Right lobe of liver (tissue), 6 donors: ENCODE measurements around the gene COX6B2. TPM values are rescaled to one million over a fixed set of nuclear protein-coding genes. Genes with fewer than 3 reads are reported as not detected.

ENCODE experiments used
- ATAC-seq, 4 donors: fragments of 200-7000 bp; cut with Tn5 transposase; one replicate each; pipeline ENCODE4 v1.9.1; 2020; ENCODE audit warnings: mild to moderate bottlenecking in 4 of 4, moderate library complexity in 4 of 4
- DNase-seq, 3 donors: peaks; one replicate each; pipeline ENCODE4 v3.0.0-alpha.2; 2020
- H3K27ac ChIP-seq, 3 donors: fragments of 200-600 bp; one replicate each; pipeline ENCODE4 v1.8.0; 2022
- H3K27me3 ChIP-seq, 2 donors: fragments of 200-600 bp; one replicate each; pipeline ENCODE4 v1.8.0; 2022
- H3K36me3 ChIP-seq, 4 donors: fragments of 200-600 bp; sonication (generic) in 1 of 4; one replicate each; pipeline versions ENCODE4 v1.5.1 to v1.8.0; 2017 to 2022; ENCODE audit warnings: control low read depth in 1 of 4
- H3K4me1 ChIP-seq, 4 donors: fragments of 200-600 bp; sonication (generic) in 1 of 4; one replicate each; pipeline versions ENCODE4 v1.5.1 to v1.8.0; 2017 to 2022; ENCODE audit warnings: control low read depth in 1 of 4
- H3K4me3 ChIP-seq, 3 donors: fragments of 200-600 bp; one replicate each; pipeline ENCODE4 v1.8.0; 2022
- H3K9me3 ChIP-seq, 4 donors: fragments of 200-600 bp; sonication (generic) in 1 of 4; one replicate each; pipeline versions ENCODE4 v1.5.1 to v1.8.0; 2017 to 2022; ENCODE audit warnings: control low read depth in 1 of 4
- POLR2A ChIP-seq: fragments of 450-650 bp; IDR thresholded peaks from one replicate; pipeline ENCODE4 v1.6.1; 2017; ENCODE audit warnings: antibody characterized with exemption, mild to moderate bottlenecking
- WGBS: methylation state at CpG from one replicate; pipeline ENCODE4 v1.1.6; 2018; ENCODE audit warnings: low coverage, low lambda C conversion rate; ENCODE audit not compliant: insufficient coverage; ENCODE audit errors: missing lambda C conversion rate; 5-methylcytosine and 5-hydroxymethylcytosine counted together
- intact Hi-C, 2 donors: fragments of 100-400 bp; cut with DNase I; formaldehyde crosslinking; loops; one replicate each; pipeline versions ENCODE4 v1.11.2 to v1.14.1; 2022
- total RNA-seq, 6 experiments: library from RNA; depleted of rRNA in 2 of 6; stranded (reverse); fragments of >200 nt in 2 of 6; fragmentation: NEBNext Ultra II Directional in 3 of 6; extraction: Animal tissue kit (Norgen Biotek cat#: 25700) in 3 of 6; gene quantifications; one replicate each; pipeline versions ENCODE4 v1.1.0 to v1.2.4, GENCODE V29; 2016 to 2023
- TF ChIP-seq, protein P1 (sequence below), 4 donors: fragments of 200-600 bp in 3 of 4; fragments of 450-650 bp in 1 of 4; IDR thresholded peaks; one replicate each; pipeline versions ENCODE4 v1.5.1 to v1.8.0; 2016 to 2022; ENCODE audit warnings: antibody characterized with exemption in 4 of 4, mild to moderate bottlenecking in 2 of 4
- donor health status: DM: no; HTN: yes; CAD: no.
- donor health status: DM: no; HTN: no; CAD: no.
- donor health status: DM: no; HTN: no; CAD: no.
- donor health status: DM: no; HTN: yes; CAD: no.
- donor health status: DM: no; HTN: yes; CAD: no.

The COX6B2 gene
- total RNA-seq, 6 experiments from 2014 or later: not detected

DNA sequence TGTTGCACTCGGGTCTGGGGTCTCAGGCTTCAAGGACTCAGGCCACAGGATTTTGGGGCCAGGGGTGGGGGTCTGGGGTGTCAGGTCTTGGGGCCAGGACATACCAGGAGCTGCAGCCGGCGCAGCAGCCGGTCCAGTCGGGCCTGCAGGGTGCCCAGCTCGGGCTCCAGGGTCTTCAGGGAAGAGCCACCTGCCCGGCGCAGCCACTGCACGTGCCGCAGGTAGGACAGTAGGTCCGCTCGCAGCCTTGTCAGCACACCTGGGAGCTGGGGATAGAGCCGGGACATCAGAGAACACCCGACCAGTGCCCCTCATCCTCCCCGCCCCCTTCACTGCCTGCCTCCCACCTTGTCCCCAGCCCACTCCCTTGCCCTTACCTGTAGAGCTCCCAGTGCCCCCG is 13.6 kb upstream of the COX6B2 start:
- DNase-seq: no peak
- WGBS: no CpG with 5 or more reads among the region's 16 CpGs
- intact Hi-C loops: no loop called here

DNA sequence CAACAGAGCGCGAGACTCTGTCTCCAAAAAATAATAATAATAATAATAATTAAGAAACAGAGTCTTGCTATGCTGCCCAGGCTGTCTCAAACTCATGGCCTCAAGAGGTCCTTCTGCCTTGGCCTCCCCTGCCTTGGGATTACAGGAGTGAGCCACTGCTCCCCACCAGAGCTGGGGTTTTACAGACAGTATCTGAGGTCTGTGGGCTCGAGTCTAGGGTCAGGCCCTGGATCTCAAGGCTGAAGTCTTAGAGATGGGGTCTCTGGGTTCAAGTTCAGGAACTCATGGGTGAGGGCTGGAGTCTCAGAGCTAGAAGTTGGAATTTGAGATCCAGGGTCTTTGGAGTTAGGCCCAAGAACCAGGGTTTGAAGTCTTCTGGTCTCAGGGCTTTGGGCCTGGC is 12.3 kb upstream of the COX6B2 start:
- Histone ChIP-seq H3K4me3 (no peak overlapping the region), H3K36me3 (no peaks in the 10 kb centered on the region), H3K27me3 (peaks cover 0 to 13% of the 10 kb centered on the region in 2 donors), H3K4me1 (no peaks in the 10 kb centered on the region), H3K9me3 (no peaks in the 10 kb centered on the region), H3K27ac (no peak overlapping the region)
- no peak for ATAC-seq
- DNase-seq: no peak
- intact Hi-C loops: no loop called here
- 92% methylated on average over 2 of the region's 3 CpGs for WGBS
- TF ChIP-seq POLR2A: no peak
- TF ChIP-seq, protein P1, sequence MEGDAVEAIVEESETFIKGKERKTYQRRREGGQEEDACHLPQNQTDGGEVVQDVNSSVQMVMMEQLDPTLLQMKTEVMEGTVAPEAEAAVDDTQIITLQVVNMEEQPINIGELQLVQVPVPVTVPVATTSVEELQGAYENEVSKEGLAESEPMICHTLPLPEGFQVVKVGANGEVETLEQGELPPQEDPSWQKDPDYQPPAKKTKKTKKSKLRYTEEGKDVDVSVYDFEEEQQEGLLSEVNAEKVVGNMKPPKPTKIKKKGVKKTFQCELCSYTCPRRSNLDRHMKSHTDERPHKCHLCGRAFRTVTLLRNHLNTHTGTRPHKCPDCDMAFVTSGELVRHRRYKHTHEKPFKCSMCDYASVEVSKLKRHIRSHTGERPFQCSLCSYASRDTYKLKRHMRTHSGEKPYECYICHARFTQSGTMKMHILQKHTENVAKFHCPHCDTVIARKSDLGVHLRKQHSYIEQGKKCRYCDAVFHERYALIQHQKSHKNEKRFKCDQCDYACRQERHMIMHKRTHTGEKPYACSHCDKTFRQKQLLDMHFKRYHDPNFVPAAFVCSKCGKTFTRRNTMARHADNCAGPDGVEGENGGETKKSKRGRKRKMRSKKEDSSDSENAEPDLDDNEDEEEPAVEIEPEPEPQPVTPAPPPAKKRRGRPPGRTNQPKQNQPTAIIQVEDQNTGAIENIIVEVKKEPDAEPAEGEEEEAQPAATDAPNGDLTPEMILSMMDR (IDR thresholded peaks at IDR 0.05): no peak

More for the DNA sequence above, 13.6 kb upstream of the COX6B2 start:
- no peak overlapping the region for H3K4me3 ChIP-seq
- H3K9me3 ChIP-seq: no peaks in the 10 kb centered on the region
- no peak for TF ChIP-seq POLR2A
- TF ChIP-seq, protein P1 (IDR thresholded peaks at IDR 0.05): no peak
- no peaks in the 10 kb centered on the region for H3K4me1 ChIP-seq
- H3K36me3 ChIP-seq: no peaks in the 10 kb centered on the region
- no peak for ATAC-seq
- no peak overlapping the region for H3K27ac ChIP-seq
- peaks cover 0 to 15% of the 10 kb centered on the region in 2 donors for H3K27me3 ChIP-seq

DNA sequence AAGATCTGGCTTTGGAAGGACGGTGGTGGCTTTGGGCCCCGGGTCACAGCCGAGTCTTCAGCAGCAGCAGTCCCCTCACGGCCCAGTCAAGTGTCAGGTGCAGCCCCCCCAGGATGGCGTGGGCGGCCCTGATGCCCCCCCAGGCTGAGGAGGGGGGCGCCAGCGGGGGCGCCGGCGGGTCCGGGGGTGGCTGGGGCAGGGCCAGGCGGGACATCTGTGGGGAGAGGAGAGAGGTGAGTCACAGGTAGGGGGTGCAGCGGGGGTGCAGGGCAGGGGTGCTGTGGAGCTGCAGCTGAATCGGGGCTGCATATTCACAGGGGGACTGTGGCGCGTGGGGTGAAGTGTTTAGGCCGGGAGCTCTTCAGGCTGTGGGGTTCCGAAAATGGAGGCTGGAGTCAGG is 11.4 kb upstream of the COX6B2 start:
- no peak for TF ChIP-seq POLR2A
- TF ChIP-seq, protein P1 (IDR thresholded peaks at IDR 0.05): no peak
- 89% methylated on average over 3 of the region's 19 CpGs for WGBS
- H3K27ac ChIP-seq: no peak overlapping the region
- ATAC-seq (no peak), DNase-seq (no peak)
- intact Hi-C loops: no loop called here
- peaks cover 0 to 5% of the 10 kb centered on the region in 2 donors for H3K27me3 ChIP-seq
- no peaks in the 10 kb centered on the region for H3K36me3 ChIP-seq
- no peaks in the 10 kb centered on the region for H3K9me3 ChIP-seq
- H3K4me3 ChIP-seq: no peak overlapping the region
- H3K4me1 ChIP-seq: no peaks in the 10 kb centered on the region

DNA sequence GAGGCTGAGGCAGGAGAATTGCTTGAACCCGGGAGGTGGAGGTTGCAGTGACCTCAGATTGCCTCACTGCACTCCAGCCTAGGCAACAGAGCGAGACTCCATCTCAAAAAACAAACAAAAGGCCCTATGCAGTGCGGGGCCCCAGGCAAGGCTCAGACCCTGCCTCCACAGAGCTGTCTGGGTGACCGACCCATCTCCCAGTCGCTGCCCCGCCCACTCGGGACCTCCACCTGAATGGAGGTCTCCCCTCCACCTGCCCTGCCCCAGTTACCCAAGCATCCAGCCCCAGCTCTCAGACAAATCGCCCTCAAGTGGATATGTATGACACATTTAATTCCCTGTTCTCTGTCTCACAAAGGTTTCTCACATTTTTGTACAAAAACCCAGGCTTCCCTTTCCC is 10.7 kb upstream of the COX6B2 start:
- peaks cover 0 to 5% of the 10 kb centered on the region in 2 donors for H3K27me3 ChIP-seq

More for the DNA sequence above, 10.7 kb upstream of the COX6B2 start:
- ATAC-seq: no peak
- no peaks in the 10 kb centered on the region for H3K4me1 ChIP-seq
- H3K36me3 ChIP-seq: no peaks in the 10 kb centered on the region
- H3K4me3 ChIP-seq: no peak overlapping the region
- no peak for DNase-seq
- H3K9me3 ChIP-seq: no peaks in the 10 kb centered on the region
- no peak for TF ChIP-seq POLR2A
- TF ChIP-seq, protein P1 (IDR thresholded peaks at IDR 0.05): no peak
- no peak overlapping the region for H3K27ac ChIP-seq
- WGBS: 76% methylated on average over 2 of the region's 8 CpGs
- intact Hi-C loops: no loop called here
